Body of pancreas (tissue), 4 donors: ENCODE measurements around the gene RTN3. TPM values are rescaled to one million over a fixed set of nuclear protein-coding genes. Genes with fewer than 3 reads are reported as not detected.

Experiments used
- ATAC-seq: fragments of 150-250 bp; one replicate; pipeline ENCODE4 v1.9.1; 2016
- DNase-seq, 4 donors: peaks; one replicate each; pipeline ENCODE4 v3.0.0-alpha.2; 2019
- H3K27ac ChIP-seq, 4 donors: fragments of 200-600 bp; sonication (generic); 1 replicate in 3 of 4; 2 replicates in 1 of 4; pipeline versions ENCODE4 v1.5.1 to v1.6.1; 2016 to 2019; ENCODE audit warnings: mild to moderate bottlenecking in 1 of 4, mixed read lengths in 1 of 4, moderate library complexity in 1 of 4
- H3K27me3 ChIP-seq, 2 donors: fragments of 200-600 bp; sonication (generic); one replicate each; pipeline ENCODE4 v1.6.0; 2016; ENCODE audit warnings: mild to moderate bottlenecking in 1 of 2
- H3K36me3 ChIP-seq, 2 donors: fragments of 200-600 bp; sonication (generic); replicated peaks in 1 of 2; 2 replicates each; pipeline ENCODE4 v1.5.1; 2016; ENCODE audit warnings: low read depth in 2 of 2; ENCODE audit not compliant: insufficient read depth in 1 of 2
- H3K4me1 ChIP-seq: fragments of 200-600 bp; sonication (generic); one replicate; pipeline ENCODE4 v1.6.0; 2016
- H3K4me3 ChIP-seq, 2 donors: fragments of 200-600 bp; sonication (generic); 1 replicate in 1 of 2; 2 replicates in 1 of 2; pipeline ENCODE4 v1.5.1; 2016 to 2019
- H3K9me3 ChIP-seq, 3 donors: fragments of 200-600 bp; sonication (generic); 1 replicate in 2 of 3; 2 replicates in 1 of 3; pipeline ENCODE4 v1.5.1; 2016
- CTCF ChIP-seq, 7 experiments: fragments of 450-650 bp in 4 of 7; fragments of 200-600 bp in 3 of 7; sonication (generic) in 3 of 7; IDR thresholded peaks; one replicate each; pipeline ENCODE4 v1.5.1; 2016 to 2019; ENCODE audit warnings: antibody characterized with exemption in 7 of 7
- POLR2A ChIP-seq, 3 donors: fragments of 450-650 bp; IDR thresholded peaks; one replicate each; pipeline ENCODE4 v1.6.1; 2016; ENCODE audit warnings: antibody characterized with exemption in 3 of 3, mild to moderate bottlenecking in 2 of 3
- WGBS, 2 donors: methylation state at CpG; one replicate each; pipeline ENCODE4 v1.1.5; 2017; 5-methylcytosine and 5-hydroxymethylcytosine counted together
- intact Hi-C: fragments of 100-400 bp; cut with DNase I; formaldehyde crosslinking; loops from one replicate; pipeline ENCODE4 v1.15.1; 2023
- total RNA-seq, 2 donors: library from RNA; depleted of rRNA; stranded (reverse); fragments of >200 nt; gene quantifications; one replicate each; pipeline ENCODE4 v1.1.0, GENCODE V29; 2016

Gene RTN3
- total RNA-seq, 2 donors from 2014 or later: 62.8 to 63.6 TPM

DNA sequence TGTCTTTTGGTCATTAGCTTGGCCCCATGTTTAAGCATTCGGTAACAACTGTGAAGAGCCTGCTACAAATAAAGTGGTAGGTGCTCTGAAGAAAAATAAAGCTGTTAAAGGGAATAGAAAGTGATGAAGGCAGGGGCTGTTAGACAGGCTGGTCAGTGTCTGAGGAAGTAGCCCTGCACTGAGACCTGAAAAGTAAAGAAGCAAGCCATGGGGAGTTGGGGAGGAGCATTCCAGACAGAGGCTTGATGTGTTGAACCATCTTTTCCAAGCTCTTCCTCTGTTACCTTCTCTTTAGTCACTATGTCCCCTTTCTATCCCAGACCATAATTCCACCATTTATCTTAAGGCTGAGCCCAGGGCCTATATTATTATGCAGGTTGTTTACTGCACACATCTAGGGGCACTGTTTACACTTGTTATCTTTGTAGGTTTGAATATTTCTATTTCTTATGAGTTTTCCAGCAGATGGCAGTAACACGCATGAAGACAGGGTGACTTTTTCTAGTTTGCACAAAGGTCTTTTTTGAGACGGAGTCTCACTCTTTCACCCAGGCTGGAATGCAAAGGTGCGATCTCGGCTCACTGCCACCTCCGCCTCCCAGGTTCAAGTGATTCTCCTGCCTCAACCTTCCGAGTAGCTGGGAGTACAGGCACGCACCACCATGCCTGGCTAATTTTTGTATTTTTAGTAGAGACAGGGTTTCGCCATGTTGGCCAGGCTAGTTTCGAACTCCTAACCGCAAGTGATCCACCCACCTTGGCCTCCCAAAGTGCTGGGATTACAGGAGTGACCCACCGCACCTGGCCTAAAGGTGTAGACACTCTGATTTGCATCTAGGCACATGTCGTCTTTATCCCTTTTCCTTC lies 64.2 kb downstream of the RTN3 start:
- Histone ChIP-seq H3K4me1 (peaks cover 9% of the 10 kb centered on the region), H3K36me3 (peaks cover 2 to 4% of the 10 kb centered on the region in 2 donors), H3K27me3 (no peaks in the 10 kb centered on the region), H3K9me3 (no peaks in the 10 kb centered on the region), H3K4me3 (no peak overlapping the region), H3K27ac (no peak overlapping the region)
- 62 to 68% methylated on average over 13 of the region's 13 CpGs for WGBS, 2 donors
- TF ChIP-seq CTCF (IDR thresholded peaks at IDR 0.05) (peak in 4 of 7 experiments; percentile 16 to 29 (median 25)), POLR2A (IDR thresholded peaks at IDR 0.05) (no peak)
- no peak for DNase-seq
- intact Hi-C loops: no loop called here
- peak; percentile 42 for ATAC-seq

DNA sequence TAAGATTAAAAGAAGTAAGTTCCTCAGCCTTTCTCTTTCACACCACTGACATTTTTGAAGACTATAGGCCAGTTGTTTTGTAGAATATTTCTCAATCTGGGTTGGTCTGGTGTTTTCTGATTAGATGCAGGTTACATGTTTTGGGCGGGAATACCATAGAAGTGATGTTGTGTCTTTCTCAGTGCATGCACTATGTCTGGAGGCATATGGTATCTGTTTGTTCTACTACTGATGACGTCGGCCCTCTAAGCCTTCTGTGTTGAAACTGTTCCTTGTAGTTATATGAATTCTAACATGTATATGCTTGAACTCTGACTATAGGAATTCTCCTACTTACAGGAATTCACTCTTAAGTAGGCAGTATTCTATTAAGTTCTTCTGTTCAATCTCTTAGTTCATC lies 65.7 kb downstream of the RTN3 start:
- WGBS, 2 donors: 72% methylated on average over 3 of the region's 3 CpGs
- Histone ChIP-seq H3K36me3 (peaks cover 4 to 7% of the 10 kb centered on the region in 2 donors), H3K27me3 (no peaks in the 10 kb centered on the region), H3K4me3 (no peak overlapping the region), H3K27ac (no peak overlapping the region), H3K4me1 (peaks cover 9% of the 10 kb centered on the region), H3K9me3 (no peaks in the 10 kb centered on the region)
- TF ChIP-seq CTCF (IDR thresholded peaks at IDR 0.05): no peak
- no peak for TF ChIP-seq POLR2A (IDR thresholded peaks at IDR 0.05)
- no peak for ATAC-seq
- DNase-seq: no peak
- intact Hi-C loops: no loop called here

DNA sequence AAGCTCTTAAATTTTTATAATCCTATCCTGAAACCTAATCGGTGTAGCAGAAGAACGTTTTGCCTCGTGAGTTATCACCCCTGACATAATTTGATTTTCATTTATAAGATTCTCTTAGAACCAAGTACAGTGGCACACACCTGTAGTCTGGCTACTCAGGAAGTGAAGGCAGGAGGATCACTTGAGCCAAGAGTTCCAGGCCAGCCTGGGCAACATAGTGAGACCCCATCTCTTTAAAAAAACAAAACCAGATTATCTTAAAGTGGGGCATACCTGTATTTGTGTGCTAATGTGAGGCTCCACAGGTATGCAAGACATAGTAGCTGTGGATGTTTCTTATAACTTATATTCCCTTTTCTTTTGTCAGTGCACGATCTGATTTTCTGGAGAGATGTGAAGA lies 68.3 kb downstream of the RTN3 start:
- no peak for DNase-seq
- H3K4me1 ChIP-seq: peaks cover 9% of the 10 kb centered on the region
- no peak for ATAC-seq
- no peak overlapping the region for H3K27ac ChIP-seq
- H3K4me3 ChIP-seq: no peak overlapping the region
- H3K36me3 ChIP-seq: peaks cover 4 to 10% of the 10 kb centered on the region in 2 donors
- intact Hi-C loops: no loop called here
- no peak for TF ChIP-seq POLR2A (IDR thresholded peaks at IDR 0.05)
- no peak for TF ChIP-seq CTCF (IDR thresholded peaks at IDR 0.05)
- no peaks in the 10 kb centered on the region for H3K9me3 ChIP-seq
- 75 to 89% methylated on average over 4 of the region's 4 CpGs for WGBS, 2 donors
- H3K27me3 ChIP-seq: no peaks in the 10 kb centered on the region

- Histone ChIP-seq H3K27me3 (no peaks in the 10 kb centered on the region), H3K4me1 (peaks cover 6% of the 10 kb centered on the region), H3K27ac (no peak overlapping the region), H3K4me3 (no peak overlapping the region), H3K9me3 (no peaks in the 10 kb centered on the region), H3K36me3 (peaks cover 0 to 7% of the 10 kb centered on the region in 2 donors)
- TF ChIP-seq POLR2A (IDR thresholded peaks at IDR 0.05): no peak
- no peak for TF ChIP-seq CTCF (IDR thresholded peaks at IDR 0.05)
- ATAC-seq (no peak), DNase-seq (no peak)
- intact Hi-C loops: no loop called here
- 70 to 73% methylated on average over 5 of the region's 5 CpGs for WGBS, 2 donors
These were observed 75.8 kb downstream of the RTN3 start for GRCh38 chr11:63756919-63757761.
